Endothelial cell of umbilical vein (primary cell): ENCODE data around the gene FGF16.

Source experiments
- CTCF ChIP-seq, 2 donors: IDR thresholded peaks; 1 replicate in 1 of 2; 2 replicates in 1 of 2; pipeline ENCODE4 v1.5.1; 2011; ENCODE audit warnings: low read length in 2 of 2, mild to moderate bottlenecking in 2 of 2, moderate library complexity in 2 of 2, control low read depth in 1 of 2, inconsistent platforms in 1 of 2, low read depth in 1 of 2; ENCODE audit not compliant: insufficient read depth in 1 of 2; ENCODE audit errors: extremely low read depth in 1 of 2
- EZH2 ChIP-seq: IDR thresholded peaks from 2 replicates; pipeline ENCODE4 v1.6.1; 2012; ENCODE audit warnings: borderline replicate concordance, low read depth, mild to moderate bottlenecking, moderate library complexity, low read length, inconsistent platforms; ENCODE audit not compliant: severe bottlenecking
- FOS ChIP-seq: IDR thresholded peaks from 2 replicates; pipeline ENCODE4 v1.6.1; 2011; ENCODE audit warnings: mild to moderate bottlenecking, low read length, moderate library complexity, borderline replicate concordance; ENCODE audit not compliant: insufficient read depth
- GATA2 ChIP-seq: IDR thresholded peaks from 2 replicates; pipeline ENCODE4 v1.7.0; 2011; ENCODE audit warnings: low read depth, mild to moderate bottlenecking, moderate library complexity, mixed read lengths, low read length; ENCODE audit not compliant: insufficient read length, insufficient read depth
- JUN ChIP-seq: IDR thresholded peaks from 2 replicates; pipeline ENCODE4 v1.6.1; 2011; ENCODE audit warnings: borderline replicate concordance, low read depth; ENCODE audit not compliant: insufficient read length, insufficient read depth
- MYC ChIP-seq: IDR thresholded peaks from one replicate; pipeline ENCODE4 v1.6.1; 2011; ENCODE audit warnings: mild to moderate bottlenecking, low read depth, low read length
- POLR2A ChIP-seq: IDR thresholded peaks from 2 replicates; pipeline ENCODE4 v1.6.1; 2012; ENCODE audit warnings: low read depth, mild to moderate bottlenecking, control low read depth, low read length
- POLR2AphosphoS5 ChIP-seq: IDR thresholded peaks from 2 replicates; pipeline ENCODE4 v1.6.1; 2012; ENCODE audit warnings: low read depth, mild to moderate bottlenecking, control low read depth, low read length, moderate library complexity; ENCODE audit not compliant: insufficient read depth
- TF ChIP-seq, protein P1 (sequence below): IDR thresholded peaks from 2 replicates; pipeline ENCODE4 v1.6.1; 2011; ENCODE audit not compliant: insufficient read depth, insufficient read length

DNA sequence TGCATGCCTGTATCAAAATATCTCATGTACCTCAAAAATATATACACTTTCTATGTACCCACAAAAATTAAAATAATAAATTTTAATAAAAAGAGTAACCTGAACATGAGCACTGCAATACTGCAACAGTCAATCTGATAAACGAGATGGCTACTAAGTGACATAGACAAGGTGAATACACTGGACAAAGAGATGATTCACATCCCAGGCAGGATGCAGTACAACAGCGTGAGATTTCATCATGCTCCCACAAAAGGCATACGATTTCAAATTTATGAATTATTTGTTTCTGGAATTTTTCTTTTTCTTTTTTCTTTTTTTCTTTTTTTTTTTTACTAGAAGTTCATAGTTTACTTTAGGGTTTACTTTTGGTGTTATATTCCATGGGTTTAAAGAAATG is 12.2 kb upstream of the FGF16 start:
- TF ChIP-seq MYC (no peak), JUN (no peak), CTCF (IDR thresholded peaks at IDR 0.05; ENCODE audit: extremely low read depth in 1 of 2, insufficient read depth in 1 of 2, low read depth in 1 of 2, low read length in 2 of 2) (no peak), EZH2 (no peak), POLR2A (no peak), FOS (no peak), POLR2AphosphoS5 (no peak), GATA2 (no peak)
- TF ChIP-seq, protein P1, sequence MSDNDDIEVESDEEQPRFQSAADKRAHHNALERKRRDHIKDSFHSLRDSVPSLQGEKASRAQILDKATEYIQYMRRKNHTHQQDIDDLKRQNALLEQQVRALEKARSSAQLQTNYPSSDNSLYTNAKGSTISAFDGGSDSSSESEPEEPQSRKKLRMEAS = no peak
